HepG2 (cell line): ENCODE data around the gene PNPLA2. TPM values are rescaled to one million over a fixed set of nuclear protein-coding genes. Genes with fewer than 3 reads are reported as not detected.

ENCODE experiments used
- BRF2 ChIP-seq: sonication (generic); formaldehyde crosslinking; IDR thresholded peaks from 2 replicates; pipeline ENCODE4 v1.8.1; 2022; ENCODE audit warnings: mild to moderate bottlenecking, missing genetic modification reagents
- HNRNPUL1 ChIP-seq: fragments of 200-400 bp; formaldehyde crosslinking; IDR thresholded peaks from 2 replicates; pipeline ENCODE4 v1.6.1; 2017; ENCODE audit warnings: low read depth, mild to moderate bottlenecking, low read length, moderate library complexity
- IRX3 ChIP-seq: sonication (generic); formaldehyde crosslinking; IDR thresholded peaks from 2 replicates; pipeline ENCODE4 v1.8.1; 2023; ENCODE audit warnings: mild to moderate bottlenecking, low read depth, missing genetic modification reagents, borderline replicate concordance
- KLF12 ChIP-seq: sonication (generic); formaldehyde crosslinking; IDR thresholded peaks from 2 replicates; pipeline ENCODE4 v1.4.0; 2020; ENCODE audit warnings: missing genetic modification reagents, borderline replicate concordance
- MBD4 ChIP-seq: IDR thresholded peaks from 2 replicates; pipeline ENCODE4 v1.6.1; 2012; ENCODE audit warnings: low read length, inconsistent platforms, borderline replicate concordance
- PHF21A ChIP-seq: sonication (generic); formaldehyde crosslinking; IDR thresholded peaks from 2 replicates; pipeline ENCODE4 v1.5.0; 2020; ENCODE audit warnings: mild to moderate bottlenecking, missing genetic modification reagents
- RERE ChIP-seq: IDR thresholded peaks from 2 replicates; pipeline ENCODE4 v1.6.1; 2016; ENCODE audit warnings: low read depth, missing genetic modification reagents, missing compliant biosample characterization
- ZBTB25 ChIP-seq: IDR thresholded peaks from 2 replicates; pipeline ENCODE4 v1.6.1; 2018; ENCODE audit warnings: missing genetic modification reagents
- ZFP82 ChIP-seq: sonication (generic); formaldehyde crosslinking; IDR thresholded peaks from 2 replicates; pipeline ENCODE4 v1.5.1; 2020; ENCODE audit warnings: mild to moderate bottlenecking, missing genetic modification reagents, borderline replicate concordance
- ZNF331 ChIP-seq: sonication (generic); formaldehyde crosslinking; IDR thresholded peaks from 2 replicates; pipeline ENCODE4 v1.4.0; 2020; ENCODE audit warnings: missing genetic modification reagents
- ZNF414 ChIP-seq: sonication (generic); formaldehyde crosslinking; IDR thresholded peaks from 2 replicates; pipeline ENCODE4 v1.5.0; 2020; ENCODE audit warnings: missing genetic modification reagents
- ZNF646 ChIP-seq: sonication (generic); formaldehyde crosslinking; IDR thresholded peaks from 2 replicates; pipeline ENCODE4 v1.9.0; 2021; ENCODE audit warnings: mild to moderate bottlenecking, missing genetic modification reagents
- ZSCAN29 ChIP-seq: sonication (generic); formaldehyde crosslinking; conservative IDR thresholded peaks from 2 replicates; pipeline ENCODE4 v1.4.0; 2020; ENCODE audit warnings: mild to moderate bottlenecking, missing genetic modification reagents
- polyA plus RNA-seq, 8 experiments: library from polyadenylated mRNA; depleted of rRNA in 3 of 8; stranded (reverse) in 7 of 8; unstranded in 1 of 8; fragments of >200 nt; fragmentation: Illumina TruSeq in 4 of 8; extraction: Trizol in 4 of 8; gene quantifications; 2 replicates each; pipeline versions ENCODE4 v1.2.1 to v1.2.3, GENCODE V29; 2011 to 2016; ENCODE audit warnings: low read depth in 4 of 8, missing spikeins in 1 of 8, mixed read lengths in 1 of 8; ENCODE audit not compliant: insufficient read depth in 1 of 8
- total RNA-seq, 5 experiments: library from RNA; depleted of rRNA; stranded (reverse); fragments of >200 nt; fragmentation: Illumina TruSeq; extraction: Trizol; gene quantifications; 2 replicates each; pipeline ENCODE4 v1.2.3, GENCODE V29; 2016; ENCODE audit warnings: low read depth in 1 of 5

The PNPLA2 gene
- total and polyA plus RNA-seq, 2 of the 13 experiments (the other 11 are each of a cell fraction or from before 2014, with no cell fraction given) = 10.5 to 43.2 TPM

- TF ChIP-seq RERE (CRISPR knock-in tag) = no peak
- TF ChIP-seq HNRNPUL1 = no peak
- TF ChIP-seq BRF2 (CRISPR knock-in tag) = no peak
- peak; percentile 27; the same call in 1 of the 2 replicates for TF ChIP-seq KLF12 (CRISPR knock-in tag)
- peak; percentile 79 for TF ChIP-seq PHF21A (CRISPR knock-in tag)
- no peak for TF ChIP-seq MBD4
- TF ChIP-seq ZFP82 (CRISPR knock-in tag) = no peak
- no peak for TF ChIP-seq IRX3 (CRISPR knock-in tag)
- TF ChIP-seq ZNF414 = peak; percentile 78; the same call in 1 of the 2 replicates
- 0 out of 2 replicates have a peak, but pooled peaks have one; percentile 30 for TF ChIP-seq ZBTB25 (CRISPR knock-in tag)
- TF ChIP-seq ZNF331 (CRISPR knock-in tag) = peak; percentile 88
- TF ChIP-seq ZSCAN29 (CRISPR knock-in tag) = no peak
- no peak for TF ChIP-seq ZNF646
These were observed 19.9 kb downstream of the PNPLA2 start (continued) for GRCh38 chr11:838441-839279.
